GM12801 (cell line): Measurements from ENCODE around the gene EPHB6.

Source experiments
- CTCF ChIP-seq: IDR thresholded peaks from one replicate; pipeline ENCODE4 v1.5.1; 2011; ENCODE audit warnings: control low read depth; ENCODE audit not compliant: insufficient read length; ENCODE audit errors: extremely low read depth

Gene EPHB6

GRCh38 chr7:142808802-142809583, 45.9 kb upstream of the EPHB6 start:
- no peak for TF ChIP-seq CTCF

- no peak for TF ChIP-seq CTCF
Measured at GRCh38 chr7:142809671-142810070, 45.2 kb upstream of the EPHB6 start.

- TF ChIP-seq CTCF = no peak
Measured at GRCh38 chr7:142811154-142811737, 43.6 kb upstream of the EPHB6 start.

- no peak for TF ChIP-seq CTCF
Measured at GRCh38 chr7:142812437-142813215, 42.2 kb upstream of the EPHB6 start.

- TF ChIP-seq CTCF = no peak
Measured at GRCh38 chr7:142813226-142813625, 41.6 kb upstream of the EPHB6 start.

- no peak for TF ChIP-seq CTCF
Measured at GRCh38 chr7:142813699-142814098, 41.2 kb upstream of the EPHB6 start.

GRCh38 chr7:142814451-142814850, 40.4 kb upstream of the EPHB6 start:
- no peak for TF ChIP-seq CTCF
